ENCODE data around the gene KCNC1.

The KCNC1 gene

DNA sequence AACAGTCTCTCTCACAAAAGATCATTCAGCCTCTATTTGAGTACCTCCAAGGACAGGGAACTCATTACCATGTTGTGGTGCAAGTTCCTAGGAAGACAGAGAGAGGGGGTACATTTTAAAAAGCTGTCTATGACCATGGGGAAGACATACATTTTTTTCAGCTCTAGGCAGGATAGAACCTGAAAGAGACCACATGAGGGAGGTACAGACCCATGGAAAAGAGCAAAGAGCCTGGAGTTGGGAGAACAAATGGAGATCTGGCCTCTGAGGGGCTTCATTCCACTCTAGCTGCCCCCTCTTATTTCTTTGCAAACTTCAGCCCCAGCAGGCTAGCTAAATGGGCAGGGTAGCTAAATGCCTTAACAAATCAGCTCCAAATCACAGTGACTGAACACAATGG is 36.3 kb downstream of the KCNC1 start:
- no peak for DNase-seq (ENCODE audit: insufficient read length, low spot score)
- FAIRE-seq, result no peak

DNA sequence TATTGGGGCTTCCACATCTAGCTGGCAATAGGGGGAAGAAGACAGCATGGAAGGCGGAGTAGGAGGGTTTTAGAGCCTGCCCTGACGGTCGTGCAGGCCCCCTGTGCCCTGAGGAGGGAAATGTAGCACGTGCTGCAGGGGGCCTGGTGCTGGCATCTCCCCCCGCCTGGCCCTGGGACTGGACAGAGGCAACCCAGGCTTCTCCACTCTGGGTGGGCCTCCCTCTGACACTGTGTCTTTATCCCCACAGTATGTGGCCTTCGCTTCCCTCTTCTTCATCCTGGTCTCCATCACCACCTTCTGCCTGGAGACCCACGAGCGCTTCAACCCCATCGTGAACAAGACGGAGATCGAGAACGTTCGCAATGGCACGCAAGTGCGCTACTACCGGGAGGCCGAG is 36.8 kb downstream of the KCNC1 start:
- FAIRE-seq (no peak), DNase-seq (ENCODE audit: insufficient read length, low spot score) (no peak)

- FAIRE-seq (no peak), DNase-seq (ENCODE audit: insufficient read length, low spot score) (no peak)
Observed at GRCh38 chr11:17771841-17772401, 37.3 kb downstream of the KCNC1 start.

DNA sequence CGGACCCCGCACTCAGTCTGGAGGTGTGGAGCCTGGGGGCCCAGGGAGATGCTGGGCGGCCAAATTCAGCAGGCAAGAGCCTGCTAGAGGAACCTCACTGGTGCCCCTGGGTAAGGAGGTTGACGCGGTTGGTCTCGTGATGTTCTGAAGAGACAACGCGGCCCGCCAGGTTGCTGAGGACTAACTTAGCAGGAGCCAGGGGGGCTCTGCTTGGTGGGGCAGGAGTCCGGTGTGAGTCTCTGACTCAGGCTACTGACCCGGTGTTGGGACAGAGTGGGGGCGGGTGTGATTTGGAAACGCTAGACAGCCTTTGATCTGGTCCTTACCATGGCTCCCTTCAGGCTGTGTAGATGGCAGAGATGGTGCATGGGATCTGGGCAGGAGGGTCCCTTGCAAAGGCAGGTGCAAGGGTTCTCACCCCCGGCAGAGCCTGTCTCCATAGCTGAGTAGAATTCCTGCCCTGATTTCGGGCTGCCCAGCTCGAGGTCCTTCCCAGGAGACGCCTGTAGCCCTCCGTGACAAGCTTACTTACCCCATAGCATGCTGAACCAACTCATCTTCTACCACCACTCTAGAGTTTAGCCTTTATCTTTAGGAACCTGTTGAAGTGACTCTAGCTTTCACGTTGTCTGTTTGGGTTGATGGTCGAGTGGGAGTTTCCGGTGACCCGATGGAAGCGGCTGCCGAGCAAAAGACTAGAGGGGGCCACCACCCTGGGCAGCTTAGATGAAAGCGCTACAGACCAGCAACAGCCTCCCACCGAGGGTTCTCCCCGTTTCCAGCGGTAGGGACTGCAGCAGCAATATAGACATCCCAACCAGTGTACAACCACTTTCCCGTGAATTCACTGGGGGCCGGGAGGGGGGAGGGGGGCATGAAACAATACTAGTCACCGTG is 38.4 kb downstream of the KCNC1 start:
- DNase-seq (ENCODE audit: insufficient read length, low spot score) (no peak), FAIRE-seq (no peak)

DNA sequence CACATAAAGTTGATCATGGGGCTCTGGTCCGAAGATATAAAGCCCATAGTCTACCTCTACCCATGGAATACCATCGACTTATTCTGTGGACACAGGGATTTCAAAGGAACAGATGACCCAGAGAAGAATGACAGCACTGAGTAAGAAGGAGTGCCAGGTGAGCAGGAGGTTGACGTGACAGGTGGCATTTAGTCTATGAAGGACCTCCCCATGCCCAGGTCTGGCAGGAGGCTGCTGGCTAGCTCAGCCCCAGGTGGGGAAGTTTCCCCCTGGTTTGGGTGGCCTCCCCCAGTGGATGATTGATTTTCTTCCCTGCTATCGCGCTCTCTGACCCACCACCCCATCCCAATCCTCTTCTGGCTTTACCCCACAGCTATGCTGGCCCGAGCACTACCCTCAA is 39.1 kb downstream of the KCNC1 start:
- FAIRE-seq, result no peak
- no peak for DNase-seq (ENCODE audit: insufficient read length, low spot score)

- FAIRE-seq, result no peak
- no peak for DNase-seq (ENCODE audit: insufficient read length, low spot score)
Observed at GRCh38 chr11:17774232-17775034, 39.9 kb downstream of the KCNC1 start.

DNA sequence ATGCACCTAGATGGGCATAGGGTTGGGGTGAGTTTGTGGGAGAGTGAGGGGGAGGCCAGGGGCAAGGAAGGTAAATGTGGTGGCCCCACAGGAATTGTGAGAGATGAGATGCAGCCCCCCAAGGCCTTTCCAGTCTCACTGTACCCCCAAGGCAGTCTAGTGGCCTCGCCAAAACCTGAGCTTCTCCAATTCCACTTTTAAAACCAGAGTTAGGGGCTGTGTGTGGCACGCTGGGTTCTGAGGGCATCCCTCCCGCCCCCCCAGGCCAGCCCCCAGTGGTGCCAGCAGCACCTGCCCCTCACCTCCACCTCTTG is 40.4 kb downstream of the KCNC1 start:
- DNase-seq (ENCODE audit: insufficient read length, low spot score) (no peak), FAIRE-seq (no peak)

- FAIRE-seq, result no peak
- DNase-seq (ENCODE audit: insufficient read length, low spot score), result no peak
Observed at GRCh38 chr11:17775507-17776211, 41.1 kb downstream of the KCNC1 start.

DNA sequence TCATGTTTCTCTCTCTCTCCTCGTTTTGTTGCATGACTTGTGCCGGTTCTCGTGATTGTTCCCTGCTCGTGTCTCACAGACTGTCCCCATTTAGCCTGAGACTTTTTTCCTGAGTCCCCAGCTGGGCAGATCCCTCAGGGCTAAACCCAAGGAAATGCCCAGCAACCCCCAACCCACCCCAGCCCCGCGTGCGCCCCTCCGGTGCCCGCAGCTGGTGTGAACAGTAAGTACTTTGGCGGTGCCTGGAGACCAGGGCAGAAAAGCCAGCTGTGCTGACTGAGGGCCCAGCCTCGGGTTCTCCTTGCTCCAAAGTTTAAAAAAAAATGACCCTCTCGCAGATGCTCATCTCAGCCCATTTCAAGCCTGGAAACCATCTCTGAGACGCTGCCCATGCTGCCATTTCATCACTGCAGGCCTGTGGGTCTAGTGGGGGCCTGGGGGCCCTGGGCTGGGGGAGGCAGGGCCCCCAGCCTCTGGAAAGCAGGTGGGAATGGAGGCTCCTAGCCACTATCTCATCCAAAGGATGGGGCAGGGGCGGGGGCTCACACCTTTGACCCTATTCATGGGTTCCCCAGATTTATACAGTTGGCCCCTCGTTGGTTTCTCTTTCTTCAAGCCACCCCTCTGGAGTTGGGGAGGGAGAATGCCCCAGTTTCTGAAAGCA is 41.8 kb downstream of the KCNC1 start:
- DNase-seq (ENCODE audit: insufficient read length, low spot score), result no peak
- FAIRE-seq, result no peak

DNA sequence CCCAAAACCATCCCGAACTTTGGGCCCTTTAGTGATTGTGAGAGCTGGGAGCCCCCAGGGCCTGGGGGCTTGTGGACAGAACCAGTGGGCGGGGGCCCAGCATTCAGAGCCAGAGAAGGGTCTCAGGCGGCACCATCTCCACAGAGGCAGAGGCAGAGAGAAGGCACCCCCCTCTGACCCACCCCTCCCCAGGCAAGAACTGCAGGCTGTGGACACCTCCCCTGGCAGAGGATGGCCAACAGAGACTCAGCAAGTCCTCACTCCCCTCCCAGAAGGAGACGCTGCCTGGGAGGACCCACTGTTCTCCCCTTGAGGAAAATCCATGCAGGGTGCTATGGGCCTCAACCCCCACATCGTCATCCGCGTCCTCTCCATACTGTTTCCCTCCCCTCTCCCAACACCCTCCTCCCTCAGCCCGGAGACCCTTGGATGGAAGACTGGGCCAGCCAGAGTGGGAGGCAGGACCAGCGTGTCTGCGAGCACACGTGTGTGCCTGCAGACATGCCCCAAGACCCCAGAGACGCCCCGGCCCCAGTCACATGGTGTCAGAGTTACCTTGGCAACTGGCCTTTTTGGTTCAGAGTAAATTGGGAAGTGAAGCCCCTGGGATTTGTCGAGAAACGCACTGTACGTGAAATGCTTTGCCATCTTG is 42.6 kb downstream of the KCNC1 start:
- DNase-seq (ENCODE audit: insufficient read length, low spot score) (no peak), FAIRE-seq (no peak)

GRCh38 chr11:17777738-17778091 is 43.1 kb downstream of the KCNC1 start:
- FAIRE-seq, result no peak

GRCh38 chr11:17778352-17778751 is 43.8 kb downstream of the KCNC1 start:
- no peak for DNase-seq (ENCODE audit: insufficient read length, low spot score)
- FAIRE-seq, result no peak

More at GRCh38 chr11:17777738-17778091, 43.1 kb downstream of the KCNC1 start:
- DNase-seq (ENCODE audit: insufficient read length, low spot score), result no peak

DNA sequence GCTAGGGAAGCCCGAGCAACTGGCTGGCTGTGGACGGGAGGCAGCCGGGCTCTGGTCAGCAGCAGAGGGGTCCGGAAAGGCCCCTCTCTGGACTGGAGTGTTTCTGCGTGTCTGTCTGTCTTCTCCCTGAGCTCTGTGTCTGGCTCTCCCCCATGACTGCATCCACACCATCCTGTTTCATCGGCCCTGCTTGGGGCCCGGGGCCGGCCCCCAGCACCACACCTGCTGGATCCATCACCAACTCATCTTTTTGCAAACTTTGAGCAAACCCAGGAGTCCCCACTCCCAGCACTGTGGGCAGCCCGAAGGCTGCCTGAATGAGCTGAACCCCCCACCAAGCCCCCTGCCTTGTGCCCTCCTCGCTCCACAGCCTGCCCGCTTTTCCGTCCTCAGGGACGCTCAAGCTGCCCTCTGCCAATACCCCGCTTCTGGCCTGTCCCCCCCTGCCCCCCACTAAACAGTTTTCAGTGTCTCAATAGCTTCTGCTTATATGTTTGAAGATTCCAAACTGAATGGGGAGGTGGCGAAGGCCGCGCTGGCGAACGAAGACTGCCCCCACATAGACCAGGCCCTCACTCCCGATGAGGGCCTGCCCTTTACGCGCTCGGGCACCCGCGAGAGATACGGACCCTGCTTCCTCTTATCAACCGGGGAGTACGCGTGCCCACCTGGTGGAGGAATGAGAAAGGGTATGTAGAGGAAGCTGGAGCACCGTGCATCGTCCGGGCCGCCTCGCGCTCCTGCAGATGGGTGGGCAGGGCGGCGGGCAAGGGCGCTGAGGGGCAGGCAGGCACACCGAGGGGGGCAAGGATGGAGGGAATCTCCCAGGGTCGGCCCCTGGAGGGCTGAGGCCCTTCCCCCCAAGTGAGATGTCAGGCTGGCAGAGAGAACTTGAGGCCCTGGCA is 44.6 kb downstream of the KCNC1 start:
- DNase-seq (ENCODE audit: insufficient read length, low spot score) (no peak), FAIRE-seq (no peak)

- FAIRE-seq, result no peak
Observed at GRCh38 chr11:17779861-17780594, 45.4 kb downstream of the KCNC1 start.

GRCh38 chr11:17780668-17781067 is 46.1 kb downstream of the KCNC1 start:
- DNase-seq (ENCODE audit: insufficient read length, low spot score) (no peak), FAIRE-seq (no peak)

More at GRCh38 chr11:17779861-17780594, 45.4 kb downstream of the KCNC1 start:
- DNase-seq (ENCODE audit: insufficient read length, low spot score), result no peak

GRCh38 chr11:17781221-17781620 is 46.6 kb downstream of the KCNC1 start:
- no peak for DNase-seq (ENCODE audit: insufficient read length, low spot score)
- no peak for FAIRE-seq

DNA sequence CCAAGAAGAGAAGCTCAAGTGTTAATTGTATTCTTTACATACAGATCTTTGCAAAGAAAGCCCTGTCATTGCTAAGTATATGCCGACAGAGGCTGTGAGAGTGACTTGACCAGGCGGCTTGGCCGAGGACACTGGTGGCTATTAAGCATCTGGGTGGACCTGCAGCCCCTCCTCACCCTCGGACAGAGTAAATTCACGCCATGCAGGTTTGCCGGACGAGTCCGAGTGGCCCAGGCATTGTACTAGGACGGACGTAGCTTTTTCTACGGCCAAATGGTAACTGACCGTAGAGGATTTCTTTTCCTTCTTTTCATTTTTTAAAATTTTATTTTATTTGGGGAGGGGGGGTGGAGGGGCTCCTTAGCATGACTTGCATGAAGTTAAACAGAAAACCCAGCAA is 47.0 kb downstream of the KCNC1 start:
- FAIRE-seq (no peak), DNase-seq (ENCODE audit: insufficient read length, low spot score) (no peak)

DNA sequence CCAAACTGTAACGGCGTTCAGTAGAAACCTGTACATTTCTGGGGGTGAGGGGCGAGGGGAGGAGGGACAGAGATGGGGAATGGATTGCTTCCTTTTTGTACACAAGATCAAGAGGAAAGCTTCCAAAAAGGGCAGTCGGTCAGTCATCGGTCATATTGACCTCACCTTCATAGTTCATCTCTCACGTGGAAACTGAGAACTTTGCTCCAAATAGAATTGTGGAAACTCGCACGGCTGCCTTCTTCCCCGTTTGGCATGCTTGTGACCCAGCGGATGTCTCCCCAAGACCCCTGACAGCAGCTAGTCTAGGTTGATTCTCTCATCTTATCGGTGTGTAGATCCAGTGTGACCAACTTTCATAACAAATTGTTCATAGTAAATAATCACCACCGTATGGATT is 47.6 kb downstream of the KCNC1 start:
- no peak for FAIRE-seq
- no peak for DNase-seq (ENCODE audit: insufficient read length, low spot score)
